Activated T-cell treated with anti-CD3 and anti-CD28 coated beads, Interleukin-2, amount 50 U/mL, for 72 hours (primary cell): ENCODE data around the gene NDFIP2. TPM values are rescaled to one million over a fixed set of nuclear protein-coding genes. Genes with fewer than 3 reads are reported as not detected.
"Not testable (repeated sequence)": the region's sequence is repeated elsewhere in the genome, so short reads cannot be mapped to it uniquely, and the experiment has no call there.

Experiments
- ATAC-seq, 2 donors: fragments of 150-1000 bp; cut with Tn5 transposase; replicated peaks in 1 of 2; 2 replicates each; pipeline ENCODE4 v1.10.0; 2021; ENCODE audit warnings: moderate library complexity in 2 of 2, mild to moderate bottlenecking in 1 of 2
- DNase-seq, 2 donors: peaks; one replicate each; pipeline ENCODE4 v3.0.0; 2021 to 2022; ENCODE audit warnings: mixed read lengths in 1 of 2
- H3K27ac Mint-ChIP-seq: one replicate; pipeline ENCODE4 v1.8.0; 2022; ENCODE audit warnings: mild to moderate bottlenecking, moderate library complexity, mixed read lengths
- H3K27me3 Mint-ChIP-seq: one replicate; pipeline ENCODE4 v1.8.0; 2022; ENCODE audit warnings: low read depth, mixed read lengths
- H3K36me3 Mint-ChIP-seq, 2 donors: one replicate each; pipeline ENCODE4 v1.8.0; 2022; ENCODE audit warnings: mixed read lengths in 2 of 2, mild to moderate bottlenecking in 1 of 2; ENCODE audit not compliant: insufficient read depth in 2 of 2
- H3K4me1 Mint-ChIP-seq: one replicate; pipeline ENCODE4 v1.8.0; 2022; ENCODE audit warnings: low read depth, mixed read lengths
- H3K4me3 Mint-ChIP-seq, 2 donors: one replicate each; pipeline ENCODE4 v1.8.0; 2022; ENCODE audit warnings: mild to moderate bottlenecking in 2 of 2, mixed read lengths in 2 of 2, moderate library complexity in 2 of 2
- H3K9me3 Mint-ChIP-seq, 2 donors: one replicate each; pipeline ENCODE4 v1.8.0; 2022; ENCODE audit warnings: mixed read lengths in 2 of 2
- total RNA-seq, 2 donors: library from RNA; stranded (reverse); gene quantifications; one replicate each; pipeline ENCODE4 v1.2.3, GENCODE V29; 2022

NDFIP2 gene
- total RNA-seq, 2 donors from 2014 or later: 114 to 124 TPM

DNA sequence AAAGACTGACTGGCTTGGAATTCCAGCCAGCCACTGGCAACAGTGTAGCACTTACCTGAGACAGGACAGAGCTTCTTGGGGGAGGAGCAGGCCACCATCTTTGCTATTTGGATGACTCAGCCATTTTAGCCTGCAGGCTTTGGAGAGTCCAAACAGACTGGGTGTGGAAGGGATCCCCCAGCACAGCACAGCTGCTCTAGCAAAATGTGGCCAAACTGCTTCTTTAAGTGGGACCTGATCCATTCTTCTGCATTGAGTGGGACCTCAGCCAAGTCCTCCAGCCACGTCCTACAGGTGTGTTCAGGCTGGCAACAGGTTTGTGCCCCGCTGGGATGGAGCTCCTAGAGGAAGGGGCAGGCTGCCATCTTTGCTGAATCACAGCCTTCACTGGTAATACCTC, 80.0 kb downstream of the NDFIP2 start:
- peaks cover 20 to 24% of the 10 kb centered on the region in 2 donors for H3K9me3 Mint-ChIP-seq
- no peaks in the 10 kb centered on the region for H3K27me3 Mint-ChIP-seq
- H3K4me1 Mint-ChIP-seq: no peaks in the 10 kb centered on the region
- H3K27ac Mint-ChIP-seq: no peak overlapping the region
- no peak overlapping the region for H3K4me3 Mint-ChIP-seq
- ATAC-seq: no peak
- DNase-seq: no peak
- H3K36me3 Mint-ChIP-seq: peaks cover 24 to 47% of the 10 kb centered on the region in 2 donors

DNA sequence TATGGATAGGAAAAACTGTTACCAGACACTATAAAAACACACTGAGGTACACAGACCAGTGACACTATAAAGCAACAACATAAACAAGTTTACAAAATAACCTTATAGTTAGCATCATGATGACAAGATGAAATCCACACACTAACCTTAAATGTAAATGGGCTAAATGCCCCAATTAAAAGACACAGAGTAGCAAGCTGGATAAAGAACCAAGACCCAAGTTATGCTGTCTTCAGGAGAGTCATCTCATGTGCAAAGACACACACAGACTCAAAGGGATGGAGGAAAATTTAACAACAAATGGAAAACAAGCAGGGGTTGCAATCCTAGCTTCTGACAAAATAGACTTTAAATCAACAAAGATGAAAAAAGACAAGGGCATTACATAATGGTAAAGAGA, 81.6 kb downstream of the NDFIP2 start:
- Mint-ChIP-seq H3K27ac (no peak overlapping the region), H3K36me3 (peaks cover 23 to 40% of the 10 kb centered on the region in 2 donors), H3K4me3 (no peak overlapping the region), H3K9me3 (peaks cover 20 to 27% of the 10 kb centered on the region in 2 donors), H3K27me3 (no peaks in the 10 kb centered on the region), H3K4me1 (no peaks in the 10 kb centered on the region)
- no peak for DNase-seq
- ATAC-seq: no peak

DNA sequence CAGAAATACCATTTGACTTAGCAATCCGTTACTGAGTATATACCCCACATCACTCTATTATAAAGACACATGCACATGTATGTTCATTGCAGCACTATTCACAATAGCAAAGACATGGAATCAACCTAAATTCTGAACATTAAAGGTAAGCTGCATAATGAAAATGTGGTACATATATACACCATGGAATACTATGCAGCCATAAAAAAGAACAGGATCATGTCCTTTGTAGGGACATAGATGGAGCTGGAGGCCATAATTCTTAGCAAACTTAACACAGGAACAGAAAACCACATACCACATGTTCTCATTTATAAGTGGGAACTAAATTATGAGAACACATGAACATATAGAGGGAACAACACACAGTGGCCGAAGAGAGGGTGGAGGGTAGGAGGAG, 85.2 kb downstream of the NDFIP2 start:
- Mint-ChIP-seq H3K9me3 (peaks cover 14 to 22% of the 10 kb centered on the region in 2 donors), H3K4me1 (no peaks in the 10 kb centered on the region)

DNA sequence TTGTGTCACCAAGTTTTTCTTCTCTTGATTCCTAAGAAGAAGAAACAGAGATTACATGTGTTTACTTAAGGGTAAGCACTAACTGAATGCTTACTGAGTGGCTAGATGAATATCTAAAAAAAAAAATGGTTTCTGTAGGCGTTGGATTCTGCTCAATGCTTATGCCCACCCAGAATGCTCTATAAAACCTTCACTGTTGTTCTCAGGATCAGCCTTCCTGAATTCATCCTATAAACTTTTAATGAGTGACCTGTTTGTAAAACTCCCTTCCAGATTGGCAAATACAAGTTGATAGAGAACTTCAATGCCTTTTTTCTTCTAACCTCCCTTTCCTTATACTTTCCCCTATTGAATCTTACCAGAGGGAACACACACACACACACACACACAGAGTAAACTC, 90.2 kb downstream of the NDFIP2 start:
- H3K27me3 Mint-ChIP-seq: no peaks in the 10 kb centered on the region
- no peaks in the 10 kb centered on the region for H3K4me1 Mint-ChIP-seq
- DNase-seq (no peak), ATAC-seq (no peak)
- H3K27ac Mint-ChIP-seq: no peak overlapping the region
- peaks cover 0 to 2% of the 10 kb centered on the region in 2 donors for H3K36me3 Mint-ChIP-seq
- H3K9me3 Mint-ChIP-seq: peaks cover 3 to 9% of the 10 kb centered on the region in 2 donors
- no peak overlapping the region for H3K4me3 Mint-ChIP-seq

More for the DNA sequence above, 85.2 kb downstream of the NDFIP2 start:
- DNase-seq (no peak), ATAC-seq (no peak)
- H3K27me3 Mint-ChIP-seq: no peaks in the 10 kb centered on the region
- H3K36me3 Mint-ChIP-seq: peaks cover 14% of the 10 kb centered on the region in 2 donors
- no peak overlapping the region for H3K4me3 Mint-ChIP-seq
- no peak overlapping the region for H3K27ac Mint-ChIP-seq

DNA sequence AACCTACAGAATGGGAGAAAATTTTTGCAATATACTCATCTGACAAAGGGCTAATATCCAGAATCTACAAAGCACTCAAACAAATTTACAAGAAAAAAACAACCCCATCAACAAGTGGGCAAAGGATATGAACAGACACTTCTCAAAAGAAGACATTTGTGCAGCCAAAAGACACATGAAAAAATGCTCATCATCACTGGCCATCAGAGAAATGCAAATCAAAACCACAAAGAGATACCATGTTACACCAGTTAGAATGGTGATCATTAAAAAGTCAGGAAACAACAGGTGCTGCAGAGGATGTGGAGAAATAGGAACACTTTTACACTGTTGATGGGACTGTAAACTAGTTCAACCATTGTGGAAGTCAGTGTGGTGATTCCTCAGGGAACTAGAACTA, 92.9 kb downstream of the NDFIP2 start:
- ATAC-seq, H3K4me1 Mint-ChIP-seq, H3K27me3 Mint-ChIP-seq, H3K4me3 Mint-ChIP-seq, H3K36me3 Mint-ChIP-seq, H3K27ac Mint-ChIP-seq, DNase-seq: not testable (repeated sequence)
- peaks cover 5 to 15% of the 10 kb centered on the region in 2 donors for H3K9me3 Mint-ChIP-seq

DNA sequence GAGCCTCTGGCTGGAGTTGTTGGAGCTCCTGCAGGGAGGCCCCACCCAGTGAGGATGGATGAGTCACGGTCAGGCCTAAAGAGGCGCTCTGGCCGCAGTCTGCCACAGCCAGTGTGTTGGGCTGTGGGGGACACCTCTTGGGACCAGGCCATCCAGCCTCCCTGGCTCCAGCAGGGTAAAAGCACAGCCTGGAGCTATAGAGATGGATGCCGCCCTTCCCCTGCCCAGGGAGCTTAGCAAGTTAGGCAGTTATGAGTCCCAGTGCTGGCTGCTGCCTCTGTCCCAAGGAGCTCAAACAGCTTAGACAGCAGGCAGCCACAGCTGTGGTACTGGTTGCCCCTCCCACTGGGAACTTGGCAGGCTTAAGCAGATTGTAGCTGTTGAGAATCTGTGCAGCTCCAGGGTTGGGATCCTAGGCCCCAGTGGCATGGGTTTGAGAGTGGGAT, 100.9 kb downstream of the NDFIP2 start:
- no peak for ATAC-seq
- Mint-ChIP-seq H3K4me3 (no peak overlapping the region), H3K4me1 (no peaks in the 10 kb centered on the region), H3K9me3 (peaks cover 5 to 7% of the 10 kb centered on the region in 2 donors), H3K27ac (no peak overlapping the region), H3K27me3 (no peaks in the 10 kb centered on the region), H3K36me3 (peaks cover 0 to 3% of the 10 kb centered on the region in 2 donors)
- no peak for DNase-seq

DNA sequence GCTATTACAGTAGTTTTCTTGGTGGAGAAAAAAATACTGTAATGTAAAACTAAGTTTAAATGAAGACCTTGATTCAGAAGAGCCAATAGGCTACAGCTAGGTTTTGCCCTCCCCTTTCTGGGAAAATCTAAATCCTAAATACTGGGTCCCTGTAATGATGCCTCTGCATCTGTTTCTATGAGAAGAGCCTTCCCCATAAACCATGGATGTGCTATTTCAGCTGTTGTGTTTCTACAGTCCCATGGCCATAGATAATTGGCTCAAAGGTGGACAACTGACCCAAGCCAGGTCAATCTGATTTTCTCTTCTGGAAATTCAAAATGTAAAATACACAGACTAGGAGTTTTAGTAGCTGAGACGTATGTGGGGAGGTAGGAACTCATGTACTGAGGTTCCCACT, 101.9 kb downstream of the NDFIP2 start:
- Mint-ChIP-seq H3K9me3 (peaks cover 2% of the 10 kb centered on the region in 2 donors), H3K4me3 (no peak overlapping the region), H3K4me1 (no peaks in the 10 kb centered on the region), H3K36me3 (no peaks in the 10 kb centered on the region), H3K27ac (no peak overlapping the region), H3K27me3 (no peaks in the 10 kb centered on the region)
- ATAC-seq (no peak), DNase-seq (no peak)

DNA sequence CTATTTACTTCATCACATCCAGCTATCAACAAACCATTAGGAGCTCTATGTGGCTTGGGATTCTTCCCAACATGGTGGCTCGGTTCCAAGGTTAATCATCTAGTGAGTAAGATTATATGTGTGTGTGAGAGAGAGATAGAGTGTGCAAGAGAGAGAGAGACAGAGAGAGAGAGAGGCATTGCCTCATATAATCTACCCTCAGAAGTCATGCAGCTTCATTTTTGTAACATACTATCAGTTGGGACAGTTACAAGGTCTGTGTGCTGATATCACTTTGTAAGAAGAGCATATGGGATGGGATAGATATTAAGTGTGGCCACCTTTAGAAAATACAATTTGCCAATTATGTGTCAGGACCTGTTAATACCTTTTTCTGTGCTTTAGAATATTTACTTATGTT, 104.1 kb downstream of the NDFIP2 start:
- no peaks in the 10 kb centered on the region for H3K36me3 Mint-ChIP-seq
- H3K9me3 Mint-ChIP-seq: peaks cover 6% of the 10 kb centered on the region in 2 donors
- H3K27me3 Mint-ChIP-seq: no peaks in the 10 kb centered on the region
- no peak overlapping the region for H3K27ac Mint-ChIP-seq
- ATAC-seq (no peak), DNase-seq (no peak)
- no peaks in the 10 kb centered on the region for H3K4me1 Mint-ChIP-seq
- H3K4me3 Mint-ChIP-seq: no peak overlapping the region

DNA sequence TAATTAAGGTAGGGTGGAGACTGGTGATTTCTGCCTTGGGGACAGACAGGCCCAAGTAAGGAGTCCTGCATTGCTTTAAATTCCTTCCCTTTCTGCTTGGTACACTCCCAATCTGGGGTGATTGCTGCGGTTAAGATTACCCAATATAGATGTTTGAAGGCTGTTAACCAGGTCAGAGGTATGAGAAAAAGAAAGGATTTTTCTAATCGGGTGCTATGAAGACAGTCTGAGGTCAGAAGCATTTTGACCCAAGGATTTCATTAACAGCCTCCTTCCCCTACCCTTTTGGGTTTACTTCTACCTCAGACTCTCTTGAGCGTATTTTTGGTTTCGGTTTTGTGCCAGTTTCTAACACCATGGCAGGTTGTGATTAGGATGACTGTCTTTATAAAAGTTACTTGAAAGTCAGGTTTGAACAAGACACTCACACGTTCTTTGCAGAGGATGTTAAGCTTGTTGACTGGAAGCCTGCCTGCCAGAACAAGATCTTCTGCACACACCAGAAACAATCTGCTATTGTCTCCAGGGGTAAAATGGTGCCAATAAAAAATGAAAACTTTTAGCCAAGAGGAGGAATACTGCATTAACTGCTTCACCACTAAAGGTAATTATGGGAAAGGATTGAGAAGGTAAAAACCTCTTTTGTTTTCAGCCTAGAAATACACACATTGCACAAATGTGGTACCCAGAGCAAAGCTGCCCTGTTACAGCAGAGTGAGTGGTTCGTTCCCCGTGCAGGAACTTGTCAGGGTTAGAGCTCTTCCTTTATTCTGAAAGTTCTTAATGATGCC, 108.8 kb downstream of the NDFIP2 start:
- Mint-ChIP-seq H3K27ac (no peak overlapping the region), H3K4me1 (no peaks in the 10 kb centered on the region), H3K4me3 (peak overlapping the region in 1 of 2 donors; percentile 17), H3K36me3 (no peaks in the 10 kb centered on the region), H3K27me3 (no peaks in the 10 kb centered on the region), H3K9me3 (peaks cover 6% of the 10 kb centered on the region in 2 donors)
- DNase-seq (no peak), ATAC-seq (no peak)

DNA sequence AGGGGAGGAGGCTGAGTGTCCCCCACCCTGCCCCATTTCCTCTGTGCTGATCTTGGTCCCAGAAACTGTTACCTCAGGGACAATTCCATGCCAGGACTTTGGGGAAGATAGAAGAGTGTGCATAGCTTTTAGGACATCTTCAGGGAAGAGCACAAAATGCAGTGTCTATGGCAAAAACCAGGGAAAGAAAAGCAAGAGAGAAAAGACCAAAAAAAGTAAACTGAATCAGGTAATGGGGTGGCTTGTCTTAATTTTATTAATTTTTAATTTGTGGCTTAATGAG, 109.4 kb downstream of the NDFIP2 start:
- no peaks in the 10 kb centered on the region for H3K27me3 Mint-ChIP-seq
- H3K9me3 Mint-ChIP-seq: peaks cover 3 to 4% of the 10 kb centered on the region in 2 donors
- no peaks in the 10 kb centered on the region for H3K4me1 Mint-ChIP-seq
- no peak for DNase-seq
- no peak overlapping the region for H3K4me3 Mint-ChIP-seq
- no peak for ATAC-seq
- no peaks in the 10 kb centered on the region for H3K36me3 Mint-ChIP-seq
- H3K27ac Mint-ChIP-seq: no peak overlapping the region

DNA sequence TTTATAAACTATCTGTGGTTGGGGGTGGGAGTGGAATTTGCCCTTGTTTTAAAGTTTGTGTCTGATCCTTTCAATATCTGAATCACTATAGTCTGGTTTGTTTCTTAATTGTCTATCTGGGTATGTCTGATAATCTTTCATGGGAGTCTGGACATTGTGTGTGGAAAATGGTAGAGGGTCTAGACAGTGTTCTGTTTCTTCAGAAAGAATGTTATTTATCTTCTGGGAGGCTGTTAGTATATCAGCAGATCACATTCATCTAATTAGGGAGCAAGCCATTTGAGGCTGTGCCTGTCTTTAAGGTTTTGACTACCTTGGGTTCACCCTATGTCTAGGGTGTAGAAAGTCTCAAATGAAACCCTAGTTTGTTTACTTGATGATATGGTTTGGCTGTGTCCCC, 110.5 kb downstream of the NDFIP2 start:
- Mint-ChIP-seq H3K4me3 (no peak overlapping the region), H3K4me1 (no peaks in the 10 kb centered on the region), H3K9me3 (peaks cover 3 to 4% of the 10 kb centered on the region in 2 donors), H3K27me3 (no peaks in the 10 kb centered on the region), H3K27ac (no peak overlapping the region), H3K36me3 (no peaks in the 10 kb centered on the region)
- ATAC-seq: no peak
- DNase-seq: no peak

DNA sequence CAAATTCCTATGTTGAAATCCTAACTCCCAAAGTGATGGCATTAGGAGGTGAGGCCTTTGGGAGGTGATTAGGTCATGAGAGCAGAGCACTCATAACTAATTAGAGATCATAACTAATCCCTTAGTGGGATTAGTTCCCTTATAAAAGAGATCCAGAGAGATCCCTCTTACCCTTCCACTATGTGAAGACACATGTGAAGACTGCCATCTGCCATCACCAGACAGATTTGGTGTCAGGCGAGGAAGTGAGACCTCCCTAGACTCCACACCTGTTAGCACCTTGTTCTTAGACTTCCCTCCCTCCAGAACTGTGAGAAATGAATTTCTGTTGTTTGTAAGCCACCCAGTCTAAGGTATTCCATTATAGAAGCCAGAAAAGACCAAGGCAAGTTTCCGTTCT, 112.2 kb downstream of the NDFIP2 start:
- Mint-ChIP-seq H3K4me3 (no peak overlapping the region), H3K27me3 (no peaks in the 10 kb centered on the region), H3K27ac (no peak overlapping the region), H3K4me1 (no peaks in the 10 kb centered on the region), H3K36me3 (no peaks in the 10 kb centered on the region), H3K9me3 (peaks cover 2% of the 10 kb centered on the region in 2 donors)
- DNase-seq (no peak), ATAC-seq (no peak)

DNA sequence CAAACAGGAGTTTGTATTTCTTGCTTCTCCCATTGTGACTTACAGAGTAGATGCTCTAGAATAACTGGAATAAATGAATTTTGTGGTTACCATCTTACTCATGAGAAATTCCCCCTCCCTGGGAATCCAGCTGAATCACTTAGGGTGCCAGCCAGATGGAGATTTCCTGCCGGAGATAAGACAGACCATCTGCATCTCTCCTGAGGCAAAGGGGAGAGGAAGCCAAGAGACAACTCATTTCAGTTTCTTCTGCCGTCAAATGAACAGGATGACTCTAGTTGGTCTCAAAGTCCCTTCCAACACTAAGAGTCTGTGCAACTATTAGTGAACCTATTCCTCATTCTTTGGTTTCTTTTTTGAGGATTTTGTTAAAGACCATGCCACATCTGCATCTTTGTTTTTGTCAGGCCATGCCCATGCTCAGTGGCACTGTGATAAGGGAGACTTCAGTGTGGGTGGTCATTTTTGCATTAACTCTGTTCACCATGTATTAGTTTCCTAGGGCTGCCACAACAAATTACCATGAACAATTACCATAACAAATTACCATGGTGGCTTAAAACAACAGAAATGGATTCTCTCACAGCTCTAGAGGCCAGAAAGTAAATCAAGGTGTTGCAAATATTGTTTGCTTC, 112.8 kb downstream of the NDFIP2 start:
- DNase-seq (no peak), ATAC-seq (no peak)
- Mint-ChIP-seq H3K4me3 (no peak overlapping the region), H3K36me3 (no peaks in the 10 kb centered on the region), H3K4me1 (no peaks in the 10 kb centered on the region), H3K27ac (no peak overlapping the region), H3K9me3 (no peaks in the 10 kb centered on the region), H3K27me3 (no peaks in the 10 kb centered on the region)

DNA sequence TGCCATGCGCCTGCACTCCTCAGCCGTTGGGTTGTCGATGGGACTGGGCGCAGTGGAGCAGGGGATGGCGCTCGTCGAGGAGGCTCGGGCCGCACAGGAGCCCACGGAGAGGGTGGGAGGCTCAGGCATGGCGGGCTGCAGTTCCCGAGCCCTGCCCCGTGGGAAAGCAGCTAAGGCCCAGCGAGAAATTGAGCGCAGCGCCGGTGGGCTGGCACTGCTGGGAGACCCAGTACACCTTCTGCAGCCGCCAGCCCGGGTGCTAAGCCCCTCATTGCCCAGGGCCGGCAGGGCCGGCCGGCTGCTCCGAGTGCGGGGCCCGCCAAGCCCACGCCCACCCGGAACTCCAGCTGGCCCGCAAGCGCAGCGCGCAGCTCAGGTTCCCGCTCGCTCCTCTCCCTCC, 119.2 kb downstream of the NDFIP2 start:
- not testable (repeated sequence) for ATAC-seq, H3K9me3 Mint-ChIP-seq, H3K4me1 Mint-ChIP-seq, H3K36me3 Mint-ChIP-seq, DNase-seq, H3K27me3 Mint-ChIP-seq, H3K4me3 Mint-ChIP-seq, H3K27ac Mint-ChIP-seq
